Stimulated activated CD4-positive, alpha-beta T cell treated with anti-CD3 and anti-CD28 coated beads, TNF-alpha, amount 100 ng/mL, for 1 hour (primary cell): Measurements from ENCODE around the gene NOD1.
"Not testable (repeated sequence)": the region's sequence is repeated elsewhere in the genome, so short reads cannot be mapped to it uniquely, and the experiment has no call there.

Experiments used
- DNase-seq, 3 donors: peaks; one replicate each; pipeline ENCODE4 v3.0.0-alpha.2; 2020; ENCODE audit warnings: low read depth in 3 of 3, low spot score in 1 of 3

The NOD1 gene

GRCh38 chr7:30421647-30422196, 56.9 kb downstream of the NOD1 start:
- DNase-seq, result no peak

- DNase-seq, result no peak
Observed at GRCh38 chr7:30420662-30421061, 57.9 kb downstream of the NOD1 start.

GRCh38 chr7:30420080-30420479, 58.5 kb downstream of the NOD1 start:
- DNase-seq, result not testable (repeated sequence)

- DNase-seq, result no peak
Observed at GRCh38 chr7:30413864-30414263, 64.7 kb downstream of the NOD1 start.

GRCh38 chr7:30412782-30413504, 65.6 kb downstream of the NOD1 start:
- no peak for DNase-seq

DNA sequence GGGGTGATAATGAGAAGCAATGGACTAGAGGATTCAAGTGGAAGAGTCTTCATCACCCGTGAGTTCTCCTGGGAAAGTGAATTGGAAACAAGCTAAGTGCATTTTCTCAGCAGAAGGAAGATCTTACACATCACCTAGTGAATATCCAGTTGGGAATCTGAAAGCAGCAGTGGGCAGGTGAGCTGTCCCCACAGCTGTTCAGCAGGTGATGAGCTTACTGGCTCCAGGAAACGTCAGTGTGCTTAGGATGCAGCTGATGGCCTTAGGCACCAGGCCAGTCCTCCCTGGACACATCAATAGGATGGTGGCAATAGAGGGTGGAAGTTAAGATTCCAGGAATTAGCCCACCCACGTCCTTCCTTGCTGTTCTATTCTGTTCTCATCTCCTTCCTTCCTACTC, 66.7 kb downstream of the NOD1 start:
- no peak for DNase-seq

DNA sequence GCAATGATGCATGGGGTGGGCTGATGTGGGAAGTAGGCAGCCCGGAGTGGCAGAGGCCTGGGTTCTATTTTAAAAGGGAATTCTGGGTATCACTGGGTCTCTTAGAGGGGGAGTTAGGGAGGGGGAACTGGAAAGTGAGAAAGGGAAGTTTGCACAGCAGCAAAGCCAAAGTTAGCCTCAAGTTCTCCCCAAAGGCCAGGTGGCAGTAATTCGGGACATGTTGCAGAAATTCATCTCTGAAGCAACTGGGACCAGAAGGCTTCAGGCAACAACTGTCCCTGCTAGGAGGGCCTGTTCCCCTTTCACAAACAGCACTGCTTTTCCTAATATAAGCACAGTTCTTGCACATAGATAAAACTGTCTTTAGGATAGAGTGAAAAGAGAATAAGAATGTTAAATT, 67.4 kb downstream of the NOD1 start:
- DNase-seq, result no peak

DNA sequence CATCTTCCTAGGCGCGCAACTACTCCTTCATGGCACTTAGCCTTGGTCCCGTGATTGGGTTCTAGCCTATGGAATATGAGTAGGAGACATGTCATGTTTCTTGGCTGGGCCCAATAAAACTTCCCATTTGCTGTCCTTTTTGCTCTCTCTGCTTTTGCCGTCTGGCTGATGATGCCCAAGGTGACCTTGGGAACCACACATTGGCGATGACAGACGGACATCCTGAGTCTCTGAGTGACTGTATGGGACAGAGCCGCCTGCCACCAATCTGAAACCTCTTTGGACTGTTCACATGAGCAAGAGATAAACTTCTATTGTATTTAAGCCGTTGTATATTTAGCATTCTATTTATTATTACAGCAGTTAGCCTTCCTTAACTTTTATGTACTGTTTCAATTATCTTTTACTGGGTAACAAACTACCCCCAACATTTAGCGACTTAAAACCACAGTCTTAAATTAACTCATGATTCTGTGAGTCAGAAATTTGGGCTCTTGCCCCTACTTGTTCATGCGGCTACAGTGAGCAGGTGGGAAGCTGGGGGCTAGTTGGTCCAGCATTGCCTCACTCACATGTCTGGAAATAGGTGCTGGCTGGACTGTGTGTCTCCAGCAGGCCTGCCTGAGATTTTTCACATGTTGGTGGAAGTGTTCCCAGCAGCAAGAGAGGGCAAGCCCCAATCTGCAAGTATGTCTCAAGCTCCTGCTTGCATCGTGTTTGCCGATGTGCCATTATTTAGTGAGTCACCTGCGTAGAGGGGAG, 71.7 kb downstream of the NOD1 start:
- no peak for DNase-seq

- DNase-seq, result no peak
Observed at GRCh38 chr7:30405179-30405578, 73.4 kb downstream of the NOD1 start.

DNA sequence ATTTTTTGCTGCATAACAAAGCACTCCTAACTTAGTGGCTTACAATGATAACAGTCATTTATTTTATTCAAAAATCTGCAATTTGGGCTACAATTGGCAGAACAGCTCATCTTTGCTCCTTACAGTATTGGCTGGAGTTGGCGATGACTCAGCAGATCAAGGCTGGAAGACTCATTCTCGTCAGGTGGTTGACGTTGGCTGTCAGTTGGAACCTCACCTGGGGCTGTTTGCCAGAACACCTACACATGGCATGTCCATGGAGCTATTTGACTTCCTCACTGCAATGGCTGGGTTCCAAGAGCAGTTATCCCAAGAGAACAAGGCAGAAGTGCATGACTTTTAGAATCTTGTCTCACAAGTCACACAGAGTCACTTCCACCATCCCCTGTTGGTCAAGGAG, 75.1 kb downstream of the NOD1 start:
- DNase-seq, result no peak

GRCh38 chr7:30396389-30396788, 82.2 kb downstream of the NOD1 start:
- no peak for DNase-seq

DNA sequence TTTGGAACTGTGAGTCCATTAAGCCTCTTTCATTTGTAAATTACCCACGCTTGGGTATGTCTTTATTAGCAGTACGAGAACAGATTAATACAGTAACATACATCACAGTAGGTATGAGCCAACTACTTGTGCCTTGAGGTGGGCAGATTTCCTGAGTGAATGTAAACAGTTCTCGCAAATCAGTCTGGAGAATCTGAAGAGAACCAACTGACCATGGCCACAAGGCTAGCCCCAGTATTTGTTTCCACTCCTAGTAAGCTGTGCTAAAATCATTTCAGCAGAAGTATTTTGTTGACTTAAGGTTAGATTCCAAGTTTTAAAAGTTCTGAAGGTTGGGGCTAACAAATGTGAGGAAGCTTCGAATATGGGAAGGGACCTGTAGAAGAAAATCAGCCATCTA, 82.9 kb downstream of the NOD1 start:
- no peak for DNase-seq

DNA sequence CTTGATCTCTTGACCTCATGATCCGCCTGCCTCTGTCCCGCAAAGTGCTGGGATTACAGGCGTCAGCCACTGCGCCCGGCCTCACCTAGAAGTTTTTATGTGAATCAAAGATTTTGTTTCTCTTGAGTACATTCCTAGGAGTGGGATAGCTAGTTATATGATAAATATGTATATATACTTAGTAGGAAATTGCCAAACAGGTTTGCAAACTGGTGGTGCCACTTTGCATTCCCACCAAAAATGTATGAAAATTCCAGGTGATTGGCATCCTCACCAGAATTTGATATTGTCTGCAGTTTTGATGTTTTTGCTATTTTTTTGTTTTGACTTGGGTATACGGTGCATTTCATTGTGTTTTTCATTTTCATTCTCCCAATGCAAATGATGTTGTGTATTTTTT, 86.8 kb downstream of the NOD1 start:
- no peak for DNase-seq

GRCh38 chr7:30390736-30391636, 87.6 kb downstream of the NOD1 start:
- DNase-seq, result no peak

- DNase-seq, result no peak
Observed at GRCh38 chr7:30389791-30390190, 88.8 kb downstream of the NOD1 start.

GRCh38 chr7:30382607-30383006, 96.0 kb downstream of the NOD1 start:
- DNase-seq, result no peak

GRCh38 chr7:30380824-30381223, 97.8 kb downstream of the NOD1 start:
- not testable (repeated sequence) for DNase-seq

- DNase-seq, result no peak
Observed at GRCh38 chr7:30380294-30380693, 98.3 kb downstream of the NOD1 start.

- DNase-seq, result no peak
Observed at GRCh38 chr7:30379741-30380140, 98.8 kb downstream of the NOD1 start.

GRCh38 chr7:30379131-30379530, 99.5 kb downstream of the NOD1 start:
- DNase-seq, result no peak

DNA sequence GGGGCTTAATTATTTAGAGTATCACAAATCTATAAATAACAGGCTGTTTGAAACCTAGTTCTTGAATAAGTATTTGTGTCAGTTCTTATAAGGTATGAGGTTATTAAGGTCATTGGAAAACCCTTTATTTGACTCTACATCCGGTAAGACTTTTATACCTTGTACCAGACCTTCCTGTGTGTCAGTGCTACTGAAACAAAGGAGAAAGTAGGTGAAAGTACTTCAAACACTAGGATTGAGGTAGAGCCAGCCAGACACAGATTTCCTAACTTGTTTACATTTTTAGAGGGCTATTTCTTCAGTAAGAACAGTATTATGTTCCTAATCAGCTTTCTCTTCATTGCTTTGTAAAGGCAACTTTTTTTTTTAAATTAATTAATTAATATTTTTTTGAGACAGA, 100.3 kb downstream of the NOD1 start:
- DNase-seq, result no peak
